SH-SY5Y (cell line): ENCODE data around the gene KIF13A.

Source experiments
- GATA2 ChIP-seq: IDR thresholded peaks from 2 replicates; pipeline ENCODE4 v1.6.1; 2011; ENCODE audit warnings: mild to moderate bottlenecking, low read depth, low read length
- GATA3 ChIP-seq: IDR thresholded peaks from 2 replicates; pipeline ENCODE4 v1.6.1; 2011; ENCODE audit warnings: low read depth, mild to moderate bottlenecking, low read length, moderate library complexity

- TF ChIP-seq GATA2 (no peak), GATA3 (no peak)
Observed at GRCh38 chr6:17886891-17887290, 100.5 kb downstream of the KIF13A start.
